GM18870 (cell line): ENCODE results near the gene AGBL3.
"Not testable (repeated sequence)": the region's sequence is repeated elsewhere in the genome, so short reads cannot be mapped to it uniquely, and the experiment has no call there.

ENCODE experiments used
- ATAC-seq: cut with Tn5 transposase; IDR thresholded peaks from one replicate; pipeline ENCODE4 v1.9.1; 2021; ENCODE audit warnings: moderate library complexity; ENCODE audit not compliant: unreplicated experiment

The AGBL3 gene

GRCh38 chr7:134962270-134962780 is 24.0 kb upstream of the AGBL3 start:
- no peak for ATAC-seq

- ATAC-seq = no peak
Measured at GRCh38 chr7:134963036-134963435, 23.3 kb upstream of the AGBL3 start.

- ATAC-seq = no peak
Measured at GRCh38 chr7:134966691-134967090, 19.6 kb upstream of the AGBL3 start.

- no peak for ATAC-seq
Measured at GRCh38 chr7:134968110-134968509, 18.2 kb upstream of the AGBL3 start.

GRCh38 chr7:134981645-134982044 is 4.7 kb upstream of the AGBL3 start:
- ATAC-seq = not testable (repeated sequence)

GRCh38 chr7:134985894-134986362 is 380 bp upstream of the AGBL3 start:
- peak; percentile 41 for ATAC-seq

DNA sequence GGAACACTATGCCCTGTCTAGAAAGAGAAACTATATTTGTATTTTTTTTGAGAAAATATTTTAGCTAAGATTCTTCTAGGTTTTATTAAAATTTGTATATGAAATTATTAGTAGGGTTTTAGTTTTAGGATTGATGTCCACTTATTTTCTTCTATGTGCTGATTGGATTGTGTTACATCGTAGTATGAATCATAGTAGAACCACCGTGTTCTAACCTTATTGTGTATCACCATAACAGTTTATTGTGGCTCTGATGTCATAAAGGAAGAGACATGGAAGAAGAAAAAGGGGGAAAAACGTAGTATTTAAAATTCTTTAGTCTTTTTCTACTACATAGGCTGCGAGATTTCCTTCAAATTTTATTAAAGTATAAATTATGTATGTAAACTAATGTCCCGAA is 1.9 kb downstream of the AGBL3 start:
- no peak for ATAC-seq

GRCh38 chr7:134991469-134992339 is 5.4 kb downstream of the AGBL3 start:
- ATAC-seq = no peak

DNA sequence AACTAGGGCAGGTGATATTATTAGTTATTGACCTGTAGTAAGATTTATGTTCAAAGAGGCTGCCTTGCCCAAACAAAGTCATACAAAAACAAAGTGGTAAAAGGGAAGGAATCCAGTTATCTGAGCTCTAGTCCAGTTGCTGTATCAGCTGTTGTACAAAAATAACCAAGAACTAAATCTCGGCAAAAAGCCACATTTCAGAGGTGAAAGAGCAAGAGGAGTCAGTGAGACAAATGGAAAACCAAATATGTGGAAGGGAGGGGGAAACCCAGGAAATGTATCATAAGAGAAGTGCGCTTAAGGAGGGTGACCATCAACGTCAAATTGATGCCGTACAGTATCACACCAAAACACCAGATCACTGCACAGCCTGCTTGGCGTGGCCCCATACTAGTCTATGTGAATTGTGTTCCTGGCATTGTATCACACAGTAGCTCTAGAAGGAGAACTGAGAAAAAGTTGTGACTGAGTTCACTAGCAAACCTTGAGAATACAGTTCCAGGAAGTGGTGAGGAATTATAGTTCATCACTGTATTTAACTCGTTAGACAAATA is 6.4 kb downstream of the AGBL3 start:
- peak; percentile 68 for ATAC-seq

GRCh38 chr7:134993877-134994456 is 7.7 kb downstream of the AGBL3 start:
- no peak for ATAC-seq

DNA sequence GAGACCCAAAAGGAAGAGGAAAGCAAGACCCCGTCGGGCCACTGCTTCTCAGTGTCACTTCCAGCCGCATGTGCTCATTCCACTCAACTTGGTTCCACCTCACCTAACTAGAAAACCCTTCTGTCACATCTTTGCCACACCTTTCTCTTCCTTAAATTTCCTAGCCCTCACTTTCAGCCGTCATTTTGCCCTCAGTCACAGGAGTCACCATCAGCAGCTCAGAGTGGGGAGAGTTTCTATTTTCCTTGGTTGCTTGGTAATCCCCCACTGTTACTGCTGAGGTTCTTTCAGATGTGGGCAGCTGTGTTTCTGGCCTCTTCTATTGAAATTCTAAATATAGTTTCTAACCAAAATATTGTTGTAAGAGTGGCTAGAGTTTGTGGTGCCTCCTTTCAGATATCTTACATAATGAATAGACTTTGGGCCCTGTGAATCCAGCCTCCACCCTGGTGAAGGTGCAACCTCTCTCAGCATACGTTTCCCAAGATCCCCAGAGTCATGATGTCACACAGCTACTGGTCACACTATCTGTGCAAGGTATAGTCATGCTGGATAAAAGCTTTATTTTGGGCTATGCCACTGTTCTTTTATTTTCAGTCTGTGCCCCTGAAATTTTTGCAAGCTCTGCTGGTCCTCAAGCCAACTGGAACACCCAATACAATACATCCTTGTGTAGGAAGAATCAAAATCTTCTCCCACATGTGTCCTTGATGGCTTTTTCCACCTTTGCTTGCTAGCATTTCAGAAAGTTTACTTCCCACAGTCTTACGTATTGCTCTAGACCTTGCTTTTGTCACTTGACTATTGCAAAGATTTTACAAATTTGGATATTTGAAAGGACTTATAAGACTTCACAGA is 9.2 kb downstream of the AGBL3 start:
- peak; percentile 39 for ATAC-seq

DNA sequence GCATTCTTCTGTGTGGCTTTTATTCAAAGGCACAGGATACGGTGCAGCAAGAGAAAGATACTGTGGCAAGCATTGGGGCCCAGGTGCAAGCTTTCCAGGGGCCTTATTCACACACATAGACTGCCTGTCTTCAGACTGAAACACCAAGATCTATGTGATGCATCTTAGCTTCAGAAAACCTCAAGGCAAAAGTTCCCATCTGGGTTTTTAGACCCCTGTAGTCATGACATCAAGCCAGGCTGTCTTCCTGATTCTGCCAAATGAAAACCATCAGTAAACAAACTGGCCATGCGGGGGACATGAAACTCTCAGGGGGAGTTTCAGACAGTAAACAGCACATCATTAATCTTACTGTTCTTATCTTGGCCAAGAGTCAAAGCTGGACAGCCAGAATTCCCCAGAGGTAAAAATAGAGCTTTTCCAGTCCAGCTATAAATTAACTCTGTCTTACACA is 9.8 kb downstream of the AGBL3 start:
- peak; percentile 40 for ATAC-seq

DNA sequence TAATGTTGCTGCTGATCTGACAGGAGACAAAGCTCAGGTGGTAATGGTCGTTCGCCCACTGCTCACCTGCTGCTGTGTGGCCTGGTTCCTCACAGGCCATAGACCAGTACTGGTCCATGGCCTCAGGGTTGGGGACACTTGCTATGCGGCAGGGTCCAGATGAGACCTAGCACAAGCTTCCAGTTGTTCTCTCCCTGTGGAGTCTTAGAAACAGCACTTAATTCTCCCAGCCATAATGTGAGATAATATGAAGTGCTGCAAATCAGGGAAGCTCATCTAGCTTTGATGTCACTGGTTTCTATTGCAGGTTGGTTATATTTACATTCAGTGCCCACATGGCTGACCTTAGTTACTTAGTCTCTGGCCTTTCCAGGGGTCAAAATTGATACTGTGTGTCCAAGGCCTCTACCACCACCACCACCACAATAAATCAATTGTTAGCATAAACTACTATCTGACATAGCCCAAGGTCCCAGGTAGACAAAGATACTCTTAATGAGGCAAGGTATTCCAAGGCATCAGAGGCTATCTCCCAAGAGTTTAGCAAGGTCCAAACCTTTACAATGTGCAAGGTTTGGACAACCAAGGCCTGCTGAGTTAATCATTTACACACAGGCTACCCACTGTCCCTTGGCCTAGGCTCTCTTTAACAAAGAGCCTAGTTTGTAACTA is 11.0 kb downstream of the AGBL3 start:
- no peak for ATAC-seq

DNA sequence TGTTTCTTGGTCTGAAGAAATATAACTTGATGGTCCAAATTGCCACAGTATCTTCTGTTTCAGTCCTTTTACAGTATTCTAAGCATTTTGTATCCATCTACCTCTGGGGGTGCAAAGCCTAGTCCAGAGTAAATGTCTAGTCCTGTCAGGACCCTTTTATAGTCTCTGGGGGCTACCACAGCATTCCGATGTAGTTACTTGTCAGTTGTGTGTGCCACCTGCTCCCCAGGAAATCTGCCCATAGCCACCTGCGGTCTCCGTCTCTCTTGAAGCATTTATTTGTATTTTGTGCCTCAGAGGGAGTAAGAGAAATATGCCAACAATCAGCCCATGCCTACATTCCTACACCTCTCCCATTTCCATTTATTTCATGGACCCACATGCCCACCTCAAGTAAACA is 12.8 kb downstream of the AGBL3 start:
- ATAC-seq = no peak

GRCh38 chr7:135001390-135002165 is 15.3 kb downstream of the AGBL3 start:
- ATAC-seq = no peak

DNA sequence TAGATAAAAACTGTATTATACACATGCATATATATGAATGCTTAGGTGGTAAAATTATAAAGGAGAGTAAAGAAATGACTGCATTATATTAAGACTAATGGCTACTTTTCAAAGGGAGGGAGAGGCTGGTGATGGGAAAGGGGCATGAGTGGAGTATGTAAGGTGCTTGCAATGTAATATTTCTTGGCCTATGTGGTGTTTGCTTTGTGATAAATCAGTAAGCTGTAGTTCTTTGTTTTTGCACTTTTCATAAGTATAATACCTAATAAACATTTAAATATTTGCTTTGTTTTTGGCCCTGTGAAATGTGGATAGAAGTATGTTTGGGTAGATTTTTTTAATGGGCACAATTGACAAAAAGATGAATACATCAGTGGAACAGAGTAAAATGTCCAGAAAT is 25.9 kb downstream of the AGBL3 start:
- ATAC-seq = no peak

DNA sequence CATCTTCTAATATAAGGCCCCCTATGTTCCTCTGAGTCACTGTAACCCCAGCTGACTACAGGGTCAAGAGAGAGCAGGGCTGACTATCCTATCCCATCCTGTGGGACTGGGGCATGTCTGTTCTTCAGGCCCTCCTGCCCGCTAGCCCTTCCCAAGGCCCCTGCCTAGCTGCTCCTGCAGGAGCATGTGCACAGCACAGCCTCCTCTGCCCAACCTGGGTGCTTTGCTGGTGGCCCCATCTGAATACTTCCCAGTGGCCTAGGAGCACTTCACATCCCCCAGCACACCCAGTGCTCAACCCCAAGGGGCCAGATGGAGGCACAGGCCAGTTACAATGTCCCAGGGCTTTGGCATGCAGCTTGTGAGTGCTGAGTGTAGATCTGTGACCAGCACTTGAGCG is 37.3 kb downstream of the AGBL3 start:
- no peak for ATAC-seq

DNA sequence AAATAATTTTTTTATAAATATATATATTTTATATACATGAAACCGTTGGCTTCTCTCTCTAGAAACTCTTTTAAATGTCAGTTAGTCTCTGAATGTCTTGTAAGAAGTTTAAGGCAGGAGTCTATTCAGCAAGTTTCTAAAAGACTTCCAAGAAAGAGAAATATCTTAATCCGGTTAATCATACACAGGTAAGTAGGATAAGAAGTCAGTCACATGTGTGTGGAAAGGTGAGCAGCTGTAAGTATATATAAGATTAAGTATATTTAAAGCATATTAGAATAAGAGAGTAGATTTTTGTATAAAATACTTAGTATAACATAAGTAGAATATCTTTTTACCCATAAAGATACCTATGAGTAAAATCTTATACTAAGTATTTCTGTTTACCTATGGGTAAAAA is 48.9 kb downstream of the AGBL3 start:
- no peak for ATAC-seq

DNA sequence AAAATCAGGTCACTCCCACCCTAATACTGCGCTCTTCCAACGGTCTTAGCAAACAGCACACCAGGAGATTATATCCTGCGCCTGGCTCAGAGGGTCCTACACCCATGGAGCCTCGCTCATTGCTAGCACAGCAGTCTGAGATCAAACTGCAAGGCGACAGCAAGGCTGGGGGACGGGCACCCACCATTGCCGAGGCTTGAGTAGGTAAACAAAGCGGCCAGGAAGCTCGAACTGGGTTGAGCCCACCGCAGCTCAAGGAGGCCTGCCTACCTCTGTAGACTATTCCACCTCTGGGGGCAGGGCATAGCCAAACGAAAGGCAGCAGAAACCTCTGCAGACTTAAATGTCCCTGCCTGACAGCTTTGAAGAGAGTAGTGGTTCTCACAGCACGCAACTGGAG is 80.7 kb downstream of the AGBL3 start:
- not testable (repeated sequence) for ATAC-seq

DNA sequence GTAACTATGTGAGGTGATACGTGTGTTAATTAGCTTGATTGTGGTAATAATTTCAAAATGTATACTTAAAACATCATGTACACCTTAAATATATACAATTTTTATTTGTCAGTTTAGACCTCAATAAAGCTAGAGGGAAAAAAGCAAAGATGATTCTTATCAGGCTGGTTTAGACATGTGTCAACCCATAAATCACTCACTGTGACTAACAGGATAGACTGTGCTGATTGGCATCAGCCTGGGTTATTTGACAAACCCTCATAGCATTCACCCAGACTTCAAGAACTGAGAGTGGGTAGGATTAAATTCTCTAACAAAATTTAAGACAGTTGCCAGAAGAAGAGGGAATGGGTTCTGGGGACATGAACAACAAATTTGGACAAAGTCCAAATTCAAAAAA is 87.8 kb downstream of the AGBL3 start:
- ATAC-seq = no peak
